Central memory CD8-positive, alpha-beta T cell (primary cell): ENCODE results near the gene KCNN3.

ENCODE experiments used
- ATAC-seq: fragments of 150-1000 bp; cut with Tn5 transposase; replicated peaks from 2 replicates; pipeline ENCODE4 v1.10.0; 2022; ENCODE audit warnings: mild to moderate bottlenecking, moderate FRiP score, moderate number of reproducible peaks; ENCODE audit not compliant: poor library complexity, severe bottlenecking; ENCODE audit errors: extremely low read depth
- DNase-seq, 2 donors: peaks; one replicate each; pipeline ENCODE4 v3.0.0; 2021; ENCODE audit warnings: low spot score in 2 of 2
- H3K27ac Mint-ChIP-seq: one replicate; pipeline ENCODE4 v1.8.0; 2022; ENCODE audit warnings: low read depth, mild to moderate bottlenecking, moderate library complexity, mixed read lengths
- H3K27me3 Mint-ChIP-seq: one replicate; pipeline ENCODE4 v1.8.0; 2022; ENCODE audit warnings: mixed read lengths
- H3K36me3 Mint-ChIP-seq: one replicate; pipeline ENCODE4 v1.8.0; 2022; ENCODE audit warnings: mild to moderate bottlenecking, moderate library complexity, mixed read lengths; ENCODE audit not compliant: insufficient read depth
- H3K4me1 Mint-ChIP-seq: one replicate; pipeline ENCODE4 v1.8.0; 2022; ENCODE audit warnings: mixed read lengths
- H3K4me3 Mint-ChIP-seq: one replicate; pipeline ENCODE4 v1.8.0; 2022; ENCODE audit warnings: mild to moderate bottlenecking, moderate library complexity, mixed read lengths
- H3K9me3 Mint-ChIP-seq: one replicate; pipeline ENCODE4 v1.8.0; 2022; ENCODE audit warnings: mixed read lengths

Gene KCNN3

GRCh38 chr1:154796303-154796892 is 73.7 kb downstream of the KCNN3 start:
- H3K36me3 Mint-ChIP-seq: peaks cover 4% of the 10 kb centered on the region
- no peak for DNase-seq
- no peak overlapping the region for H3K4me3 Mint-ChIP-seq
- no peaks in the 10 kb centered on the region for H3K9me3 Mint-ChIP-seq
- no peak for ATAC-seq
- peaks cover 18% of the 10 kb centered on the region for H3K4me1 Mint-ChIP-seq
- no peaks in the 10 kb centered on the region for H3K27me3 Mint-ChIP-seq
- H3K27ac Mint-ChIP-seq: no peak overlapping the region

GRCh38 chr1:154794608-154795007 is 75.5 kb downstream of the KCNN3 start:
- ATAC-seq (no peak), DNase-seq (no peak)
- Mint-ChIP-seq H3K4me1 (peaks cover 30% of the 10 kb centered on the region), H3K9me3 (no peaks in the 10 kb centered on the region), H3K27ac (no peak overlapping the region), H3K36me3 (peaks cover 9% of the 10 kb centered on the region), H3K27me3 (no peaks in the 10 kb centered on the region), H3K4me3 (no peak overlapping the region)

DNA sequence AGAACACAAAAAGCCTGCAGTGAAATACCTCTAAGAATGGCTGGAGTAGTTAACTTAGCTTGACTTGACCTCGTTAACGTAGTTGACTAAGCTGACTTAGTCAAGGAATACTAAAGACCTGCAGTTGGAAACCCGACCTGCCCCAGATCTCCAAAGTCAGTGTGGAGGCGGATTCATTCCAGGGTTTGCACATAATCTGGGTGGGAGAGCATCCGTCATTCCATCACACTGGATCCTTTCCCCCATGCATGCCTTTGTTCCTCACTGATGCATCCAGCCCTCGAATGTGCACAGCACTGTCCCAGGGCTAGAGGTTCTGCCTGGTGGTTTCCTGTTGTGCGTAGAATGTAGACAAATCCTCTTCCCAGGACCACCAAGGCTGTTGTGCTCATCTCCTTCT is 76.4 kb downstream of the KCNN3 start:
- Mint-ChIP-seq H3K4me1 (peaks cover 30% of the 10 kb centered on the region), H3K36me3 (peaks cover 9% of the 10 kb centered on the region), H3K27me3 (no peaks in the 10 kb centered on the region), H3K9me3 (no peaks in the 10 kb centered on the region), H3K4me3 (no peak overlapping the region), H3K27ac (no peak overlapping the region)
- no peak for ATAC-seq
- no peak for DNase-seq

DNA sequence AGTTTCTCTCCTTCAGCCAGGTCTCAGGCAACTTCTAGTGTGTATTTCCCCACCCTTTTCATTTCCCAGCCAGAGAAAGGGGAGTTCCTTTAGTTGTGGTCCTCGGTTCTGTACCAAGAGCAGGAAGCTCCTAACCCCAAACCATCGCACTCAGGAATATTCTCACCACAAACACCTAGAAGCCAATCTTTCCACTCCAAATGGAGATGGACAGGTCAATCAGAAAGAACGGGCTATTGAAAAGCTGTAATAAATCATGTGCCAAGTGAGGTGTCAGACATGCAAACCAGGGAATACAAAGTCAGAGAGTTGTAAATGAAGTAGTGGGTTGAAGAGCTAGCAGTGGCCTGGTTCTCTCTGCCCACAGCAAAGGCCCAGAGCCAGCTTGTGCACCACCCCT is 77.2 kb downstream of the KCNN3 start:
- no peak for DNase-seq
- H3K27me3 Mint-ChIP-seq: no peaks in the 10 kb centered on the region
- ATAC-seq: no peak
- no peak overlapping the region for H3K4me3 Mint-ChIP-seq
- H3K9me3 Mint-ChIP-seq: no peaks in the 10 kb centered on the region
- no peak overlapping the region for H3K27ac Mint-ChIP-seq
- peaks cover 9% of the 10 kb centered on the region for H3K36me3 Mint-ChIP-seq
- peaks cover 30% of the 10 kb centered on the region for H3K4me1 Mint-ChIP-seq

DNA sequence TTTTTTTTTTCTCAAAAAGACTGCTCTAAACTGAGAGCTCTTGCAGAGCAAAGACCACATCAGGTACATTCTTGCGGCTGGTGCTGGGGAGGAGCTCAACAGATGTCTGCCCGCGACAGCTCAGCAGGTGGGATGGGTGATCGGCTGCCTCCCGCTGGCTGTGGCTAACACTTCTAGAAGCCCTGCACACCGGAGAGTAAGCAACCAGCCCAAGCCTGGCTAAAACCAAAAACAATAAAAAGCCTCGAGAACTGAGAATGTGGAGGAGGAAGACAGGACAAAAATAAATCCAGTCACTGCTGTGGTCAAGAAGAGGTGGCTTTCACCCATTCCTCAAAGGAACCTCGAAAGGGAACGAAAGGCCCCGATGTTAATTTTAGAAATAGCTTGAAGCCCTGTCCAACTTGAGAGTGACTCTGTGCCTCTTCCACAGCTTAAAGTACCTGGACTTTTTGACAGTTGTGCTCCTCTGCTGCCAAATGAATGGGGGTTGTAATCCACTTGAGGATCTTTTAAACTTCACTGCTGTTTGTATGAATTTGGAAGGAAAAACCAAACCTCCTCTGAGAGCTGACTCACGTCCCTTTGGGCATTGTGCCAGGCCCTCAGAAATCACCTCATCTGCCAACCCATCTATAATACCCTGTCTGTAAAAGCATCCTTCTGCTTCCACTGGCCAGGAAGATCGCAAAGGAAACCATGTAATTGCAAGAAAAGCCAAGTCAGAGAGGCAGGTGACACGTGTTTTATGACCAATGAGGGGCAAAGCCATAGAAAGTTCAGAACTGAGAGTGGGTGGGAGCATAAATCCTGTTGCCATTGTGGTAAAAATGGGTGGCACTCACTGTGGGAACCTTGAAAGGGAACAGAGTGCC is 78.6 kb downstream of the KCNN3 start:
- peak overlapping the region; percentile 65 for H3K4me3 Mint-ChIP-seq
- H3K27me3 Mint-ChIP-seq: no peaks in the 10 kb centered on the region
- peak; percentile 95 for ATAC-seq
- H3K9me3 Mint-ChIP-seq: no peaks in the 10 kb centered on the region
- peak; percentile 59 to 84 for DNase-seq
- peak overlapping the region; percentile 81 for H3K27ac Mint-ChIP-seq
- H3K36me3 Mint-ChIP-seq: peaks cover 9% of the 10 kb centered on the region
- peaks cover 30% of the 10 kb centered on the region for H3K4me1 Mint-ChIP-seq

- Mint-ChIP-seq H3K27ac (no peak overlapping the region), H3K4me3 (no peak overlapping the region), H3K36me3 (peaks cover 9% of the 10 kb centered on the region), H3K27me3 (no peaks in the 10 kb centered on the region), H3K4me1 (peaks cover 48% of the 10 kb centered on the region), H3K9me3 (no peaks in the 10 kb centered on the region)
- DNase-seq (no peak), ATAC-seq (no peak)
Measured at GRCh38 chr1:154788886-154789285, 81.2 kb downstream of the KCNN3 start.

GRCh38 chr1:154788110-154788870 is 81.8 kb downstream of the KCNN3 start:
- ATAC-seq (no peak), DNase-seq (no peak)
- Mint-ChIP-seq H3K4me3 (no peak overlapping the region), H3K27ac (no peak overlapping the region), H3K9me3 (no peaks in the 10 kb centered on the region), H3K4me1 (peaks cover 53% of the 10 kb centered on the region), H3K36me3 (peaks cover 9% of the 10 kb centered on the region), H3K27me3 (no peaks in the 10 kb centered on the region)

DNA sequence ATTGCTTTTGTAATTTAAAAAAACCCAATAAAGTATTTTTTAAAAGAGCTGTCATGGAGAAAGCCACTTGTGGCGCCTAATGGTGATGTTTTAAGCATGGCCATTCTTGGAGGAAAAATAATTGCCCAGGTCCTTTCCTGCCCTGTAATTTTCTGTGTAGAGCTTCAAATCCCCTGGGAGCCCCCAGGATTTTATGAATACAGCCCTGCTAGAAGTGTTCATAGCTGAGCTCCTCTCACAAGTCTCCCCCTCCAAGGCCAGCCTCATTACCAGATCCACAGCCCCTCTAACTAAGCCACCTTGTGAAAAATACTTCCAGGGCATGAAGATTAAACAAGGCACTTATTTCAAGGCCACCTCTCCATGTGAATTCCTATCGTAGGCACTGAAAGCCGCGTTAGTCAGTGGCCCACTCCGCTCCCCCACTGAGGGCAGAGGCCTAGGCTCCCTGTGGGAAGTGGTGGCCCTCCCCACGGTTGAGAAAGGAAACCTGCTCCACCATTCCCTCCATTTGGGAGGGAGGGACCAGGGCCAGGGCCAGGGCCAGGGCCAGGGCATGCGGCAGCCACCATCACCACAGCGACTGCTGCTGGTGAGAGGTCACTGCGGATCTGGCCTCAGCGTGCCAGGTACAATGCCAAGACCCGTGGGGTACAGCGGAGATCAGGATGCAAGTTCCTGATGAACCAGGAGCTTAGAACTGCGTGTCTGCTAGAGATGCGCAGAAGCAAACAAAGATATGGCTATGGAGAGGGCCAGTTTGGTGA is 83.1 kb downstream of the KCNN3 start:
- no peak overlapping the region for H3K27ac Mint-ChIP-seq
- no peak overlapping the region for H3K4me3 Mint-ChIP-seq
- no peaks in the 10 kb centered on the region for H3K9me3 Mint-ChIP-seq
- H3K27me3 Mint-ChIP-seq: no peaks in the 10 kb centered on the region
- peaks cover 43% of the 10 kb centered on the region for H3K4me1 Mint-ChIP-seq
- peaks cover 7% of the 10 kb centered on the region for H3K36me3 Mint-ChIP-seq
- ATAC-seq: no peak
- no peak for DNase-seq

- Mint-ChIP-seq H3K9me3 (no peaks in the 10 kb centered on the region), H3K4me1 (peaks cover 24% of the 10 kb centered on the region), H3K36me3 (no peaks in the 10 kb centered on the region), H3K27me3 (no peaks in the 10 kb centered on the region), H3K4me3 (peak overlapping the region; percentile 53), H3K27ac (peak overlapping the region; percentile 81)
- ATAC-seq: peak; percentile 90
- no peak for DNase-seq
Measured at GRCh38 chr1:154784924-154785531, 85.1 kb downstream of the KCNN3 start.

- no peak for ATAC-seq
- H3K27me3 Mint-ChIP-seq: no peaks in the 10 kb centered on the region
- peak overlapping the region; percentile 81 for H3K27ac Mint-ChIP-seq
- peak overlapping the region; percentile 53 for H3K4me3 Mint-ChIP-seq
- H3K9me3 Mint-ChIP-seq: no peaks in the 10 kb centered on the region
- no peak for DNase-seq
- H3K4me1 Mint-ChIP-seq: peaks cover 24% of the 10 kb centered on the region
- no peaks in the 10 kb centered on the region for H3K36me3 Mint-ChIP-seq
Measured at GRCh38 chr1:154784416-154784815, 85.7 kb downstream of the KCNN3 start.

DNA sequence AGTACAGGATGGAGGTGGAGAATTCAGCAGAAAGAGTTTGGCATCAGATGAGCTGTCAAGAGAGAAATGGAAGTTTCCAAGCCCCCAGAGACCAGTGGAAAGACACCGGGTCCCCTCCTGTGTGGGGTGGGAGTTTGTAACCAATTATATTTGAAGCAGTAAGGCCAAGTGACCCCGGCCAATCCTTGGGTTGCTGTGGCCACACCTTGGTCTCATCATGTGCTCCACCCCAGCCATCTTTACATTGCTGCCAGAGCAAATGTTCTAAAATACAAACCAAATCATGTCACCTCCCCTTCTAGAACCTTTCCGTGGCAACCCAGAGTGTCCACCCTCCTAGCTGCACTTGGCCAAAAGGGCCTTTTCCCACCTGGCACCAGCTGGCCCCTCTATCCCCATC is 86.1 kb downstream of the KCNN3 start:
- Mint-ChIP-seq H3K36me3 (no peaks in the 10 kb centered on the region), H3K4me1 (peaks cover 24% of the 10 kb centered on the region), H3K4me3 (no peak overlapping the region), H3K27ac (peak overlapping the region; percentile 81), H3K9me3 (no peaks in the 10 kb centered on the region), H3K27me3 (no peaks in the 10 kb centered on the region)
- ATAC-seq (no peak), DNase-seq (no peak)

GRCh38 chr1:154780541-154780940 is 89.5 kb downstream of the KCNN3 start:
- Mint-ChIP-seq H3K36me3 (no peaks in the 10 kb centered on the region), H3K27ac (no peak overlapping the region), H3K4me1 (peaks cover 19% of the 10 kb centered on the region), H3K9me3 (no peaks in the 10 kb centered on the region), H3K27me3 (no peaks in the 10 kb centered on the region), H3K4me3 (no peak overlapping the region)
- ATAC-seq (no peak), DNase-seq (no peak)
